ENCODE results near the gene SLC35F2.
"Not testable (repeated sequence)": the region's sequence is repeated elsewhere in the genome, so short reads cannot be mapped to it uniquely, and the experiment has no call there.

Gene SLC35F2

DNA sequence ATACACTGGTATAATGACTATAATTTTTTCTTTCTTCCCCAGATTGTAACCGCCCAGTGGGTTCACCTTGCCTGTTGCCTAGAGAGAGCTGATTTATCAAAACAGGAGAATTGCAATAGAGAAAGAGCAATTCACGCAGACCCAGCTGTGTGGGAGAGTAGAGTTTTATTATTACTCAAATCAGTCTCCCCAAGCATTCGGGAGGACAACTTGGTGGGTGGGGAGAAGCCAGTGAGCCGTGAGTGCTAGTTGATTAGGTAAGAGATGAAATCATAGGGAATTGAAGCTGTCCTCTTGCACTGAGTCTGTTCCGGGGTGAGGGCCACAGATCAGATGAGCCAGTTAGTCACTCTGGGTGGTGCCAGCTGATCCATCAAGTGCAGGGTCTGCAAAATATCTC lies 73.2 kb downstream of the SLC35F2 start:
- DNase-seq (ENCODE audit: low spot score): no peak

GRCh38 chr11:107783121-107783520 lies 75.5 kb downstream of the SLC35F2 start:
- DNase-seq (ENCODE audit: low spot score): no peak

GRCh38 chr11:107780775-107781174 lies 77.8 kb downstream of the SLC35F2 start:
- DNase-seq (ENCODE audit: low spot score): no peak

GRCh38 chr11:107780136-107780535 lies 78.5 kb downstream of the SLC35F2 start:
- no peak for DNase-seq (ENCODE audit: low spot score)

GRCh38 chr11:107778839-107779517 lies 79.6 kb downstream of the SLC35F2 start:
- DNase-seq (ENCODE audit: low spot score): no peak

DNA sequence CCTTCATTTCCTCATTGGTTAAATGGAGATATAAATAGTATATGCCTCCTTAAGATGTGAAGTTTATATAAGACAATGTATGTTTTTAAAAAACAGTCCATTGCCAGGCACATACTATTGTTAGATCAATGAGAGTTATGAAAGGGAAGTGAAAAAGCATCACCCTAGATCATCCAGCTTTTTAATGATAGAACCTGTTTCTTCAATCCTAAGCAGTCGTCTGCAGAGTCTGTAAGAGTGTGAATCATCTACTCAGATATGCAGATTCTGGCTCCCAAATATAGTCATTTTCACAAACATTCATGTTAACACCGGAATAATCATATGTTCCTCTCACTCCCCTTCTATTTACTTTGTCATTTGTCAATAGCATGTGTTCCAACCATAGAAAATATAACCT lies 81.5 kb downstream of the SLC35F2 start:
- DNase-seq (ENCODE audit: low spot score): no peak

GRCh38 chr11:107776062-107776461 lies 82.5 kb downstream of the SLC35F2 start:
- no peak for DNase-seq (ENCODE audit: low spot score)

DNA sequence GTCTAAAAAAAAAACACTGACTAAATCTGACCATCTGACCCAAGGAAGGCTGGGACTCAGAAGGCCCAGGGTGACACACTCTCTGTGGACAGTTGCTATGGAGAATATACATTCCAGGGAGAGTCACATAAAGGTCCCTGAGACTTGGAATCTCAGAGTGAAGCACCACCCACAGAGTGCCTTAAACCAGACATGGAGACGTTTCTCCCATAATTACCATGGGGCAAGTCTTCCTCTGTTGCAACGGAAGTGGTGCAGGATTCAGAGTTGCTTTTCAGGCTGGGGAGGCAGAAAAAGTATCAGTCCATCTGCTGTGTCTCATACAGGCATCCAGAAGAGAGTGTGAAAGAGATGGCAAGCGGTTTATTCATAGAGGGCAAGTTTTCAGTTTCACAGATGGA lies 88.0 kb downstream of the SLC35F2 start:
- DNase-seq (ENCODE audit: low spot score): no peak

- DNase-seq (ENCODE audit: low spot score): no peak
These were observed 89.4 kb downstream of the SLC35F2 start for GRCh38 chr11:107769189-107769588.

- DNase-seq (ENCODE audit: low spot score): not testable (repeated sequence)
These were observed 99.8 kb downstream of the SLC35F2 start for GRCh38 chr11:107758719-107759355.

- DNase-seq (ENCODE audit: low spot score): no peak
These were observed 100.9 kb downstream of the SLC35F2 start for GRCh38 chr11:107757661-107758060.

DNA sequence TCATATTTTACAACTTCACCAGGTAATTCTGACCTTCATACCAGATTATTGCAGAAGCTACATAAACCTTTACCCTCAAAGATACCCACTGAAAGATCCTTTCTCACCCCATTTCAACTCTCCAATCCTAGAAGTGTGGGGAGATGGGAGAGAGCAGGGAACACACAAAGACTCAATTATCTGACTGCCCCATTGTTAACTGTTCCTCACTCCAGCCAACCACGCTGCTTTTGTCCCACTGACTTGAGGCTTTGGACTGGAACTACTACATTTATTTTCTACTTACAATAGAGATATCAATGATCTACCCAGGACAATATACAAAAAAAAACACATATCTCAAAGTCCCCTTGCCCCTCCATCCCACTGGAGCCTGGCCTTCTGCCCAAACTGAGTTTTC lies 102.0 kb downstream of the SLC35F2 start:
- no peak for DNase-seq (ENCODE audit: low spot score)

GRCh38 chr11:107752949-107753822 lies 105.4 kb downstream of the SLC35F2 start:
- no peak for DNase-seq (ENCODE audit: low spot score)

DNA sequence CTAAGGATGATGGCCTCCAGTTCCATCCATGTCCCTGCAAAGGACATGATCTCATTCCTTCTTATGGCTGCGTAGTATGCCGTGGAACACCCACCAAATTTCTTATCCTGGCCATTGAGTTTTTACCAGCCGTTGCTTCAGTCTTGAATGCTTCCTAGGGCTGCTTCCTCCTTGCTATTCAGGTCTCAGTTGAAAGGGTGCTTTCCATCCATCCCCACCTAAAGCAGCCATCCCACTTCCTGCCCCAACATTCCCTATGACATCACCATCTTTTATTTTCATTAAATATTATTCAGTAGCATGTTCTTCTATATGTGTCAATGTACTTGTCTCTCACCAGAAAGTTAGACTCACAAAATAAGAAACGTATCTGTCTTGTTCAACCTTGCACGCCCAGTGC lies 106.1 kb downstream of the SLC35F2 start:
- DNase-seq (ENCODE audit: low spot score): no peak

DNA sequence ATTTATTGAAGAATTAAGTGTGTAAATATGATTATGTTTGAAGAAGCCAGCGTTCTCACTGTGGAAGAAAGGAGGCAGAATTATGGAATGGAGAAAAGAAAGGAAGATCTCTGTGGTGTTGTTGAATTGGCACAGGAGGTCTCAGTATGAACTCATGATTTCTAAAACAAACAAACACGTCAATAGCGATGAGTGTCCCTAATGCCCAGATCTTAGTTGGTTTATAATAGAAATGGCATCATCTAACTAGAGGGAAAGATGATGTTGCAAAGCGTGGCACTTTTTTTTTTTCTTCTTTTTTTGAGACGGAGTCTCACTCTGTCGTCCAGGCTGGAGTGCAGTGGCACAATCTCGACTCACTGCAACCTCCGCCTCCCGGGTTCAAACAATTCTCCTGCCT lies 107.5 kb downstream of the SLC35F2 start:
- DNase-seq (ENCODE audit: low spot score): no peak

DNA sequence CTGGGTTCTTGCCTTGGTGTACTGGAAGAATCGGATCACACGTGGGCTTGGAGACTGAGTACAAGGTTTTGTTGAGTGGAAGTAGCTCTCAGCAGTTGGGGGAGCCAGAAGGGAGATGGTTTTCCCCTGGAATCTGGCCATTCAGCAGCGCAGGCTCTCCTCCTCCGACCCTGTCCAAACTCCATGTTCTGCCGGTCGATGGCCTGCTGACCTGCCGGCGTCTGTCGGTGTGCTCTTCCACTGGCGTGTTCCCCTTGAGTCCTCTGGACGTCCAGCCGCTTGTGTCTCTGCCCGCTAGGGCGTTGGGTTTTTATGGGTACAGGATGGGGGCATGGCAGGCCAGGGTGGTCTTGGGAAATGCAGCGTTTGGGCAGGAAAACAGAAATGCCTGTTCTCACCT lies 108.3 kb downstream of the SLC35F2 start:
- DNase-seq (ENCODE audit: low spot score): no peak

GRCh38 chr11:107747622-107748021 lies 111.0 kb downstream of the SLC35F2 start:
- DNase-seq (ENCODE audit: low spot score): no peak

DNA sequence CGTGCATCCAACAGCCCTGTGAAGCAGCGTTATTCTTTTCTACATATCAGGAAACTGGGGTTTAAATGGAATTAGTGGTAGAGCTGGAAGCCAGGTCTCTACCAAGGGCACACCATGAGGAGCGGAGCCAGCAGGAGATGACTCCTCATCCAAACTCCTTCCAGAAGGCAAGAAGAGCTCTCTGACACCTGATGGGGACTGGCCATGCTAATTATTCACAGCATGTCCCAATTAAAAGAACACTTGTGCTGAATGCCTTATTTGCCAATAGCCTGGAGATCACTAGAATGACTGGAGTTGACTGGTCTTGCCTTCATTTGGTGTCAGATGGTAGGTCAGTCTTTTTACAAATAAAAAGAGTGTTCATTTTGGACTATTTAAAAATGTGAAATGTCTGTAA lies 113.9 kb downstream of the SLC35F2 start:
- DNase-seq (ENCODE audit: low spot score): peak; percentile 96

GRCh38 chr11:107743191-107743590 lies 115.4 kb downstream of the SLC35F2 start:
- DNase-seq (ENCODE audit: low spot score): peak; percentile 86

- peak; percentile 17 for DNase-seq (ENCODE audit: low spot score)
These were observed 117.4 kb downstream of the SLC35F2 start for GRCh38 chr11:107741044-107741823.
